HG03558 (cell line): Measurements from ENCODE around the gene CGGBP1.
A peak's percentile ranks its signal among the peaks of the same experiment; 100 is the strongest.

Experiments used
- ATAC-seq: cut with Tn5 transposase; IDR thresholded peaks from one replicate; pipeline ENCODE4 v1.9.1; 2021; ENCODE audit warnings: moderate number of reproducible peaks; ENCODE audit not compliant: unreplicated experiment; ENCODE audit errors: extremely low read depth

Gene CGGBP1

GRCh38 chr3:88058581-88059379, at the start of gene CGGBP1, which contains the start of gene ZNF654:
CGGBP1 (minus strand) TSS chr3:88059005; CDS start chr3:88055976, 3,029 bp downstream.
ZNF654 (plus strand) TSS chr3:88059255; CDS start chr3:88059320, 65 bp downstream.
- peak; percentile 92 for ATAC-seq

- no peak for ATAC-seq
Observed at GRCh38 chr3:88105325-88105724, 46.5 kb upstream of the CGGBP1 start.

GRCh38 chr3:88101142-88101541, 42.3 kb upstream of the CGGBP1 start:
- ATAC-seq, result peak; percentile 52

- no peak for ATAC-seq
Observed at GRCh38 chr3:88093266-88093665, 34.5 kb upstream of the CGGBP1 start.

- no peak for ATAC-seq
Observed at GRCh38 chr3:88092270-88092669, 33.5 kb upstream of the CGGBP1 start.

- ATAC-seq, result no peak
Observed at GRCh38 chr3:88090681-88091080, 31.9 kb upstream of the CGGBP1 start.

GRCh38 chr3:88084097-88084501, 25.3 kb upstream of the CGGBP1 start:
- ATAC-seq, result no peak

- ATAC-seq, result no peak
Observed at GRCh38 chr3:88082854-88083253, 24.0 kb upstream of the CGGBP1 start.

GRCh38 chr3:88078932-88079331, 20.1 kb upstream of the CGGBP1 start:
- ATAC-seq, result no peak

GRCh38 chr3:88076712-88077111, 17.9 kb upstream of the CGGBP1 start:
- ATAC-seq, result no peak

GRCh38 chr3:88075497-88075896, 16.7 kb upstream of the CGGBP1 start:
- no peak for ATAC-seq

GRCh38 chr3:88075072-88075471, 16.3 kb upstream of the CGGBP1 start:
- ATAC-seq, result no peak

- ATAC-seq, result no peak
Observed at GRCh38 chr3:88061746-88062145, 2.9 kb upstream of the CGGBP1 start.

- ATAC-seq, result no peak
Observed at GRCh38 chr3:88059380-88060170, 770 bp upstream of the CGGBP1 start.

- ATAC-seq, result no peak
Observed at GRCh38 chr3:88058306-88058580, 562 bp downstream of the CGGBP1 start.

GRCh38 chr3:88057630-88058305, 1.0 kb downstream of the CGGBP1 start:
- ATAC-seq, result no peak

- no peak for ATAC-seq
Observed at GRCh38 chr3:88046766-88047165, 12.0 kb downstream of the CGGBP1 start.

GRCh38 chr3:88044411-88044810, 14.4 kb downstream of the CGGBP1 start:
- ATAC-seq, result no peak

GRCh38 chr3:88041005-88041404, 17.8 kb downstream of the CGGBP1 start:
- no peak for ATAC-seq

- ATAC-seq, result no peak
Observed at GRCh38 chr3:88040529-88040928, 18.3 kb downstream of the CGGBP1 start.

- no peak for ATAC-seq
Observed at GRCh38 chr3:88038566-88038965, 20.2 kb downstream of the CGGBP1 start.
